ENCODE results near the gene CXXC4.

DNA sequence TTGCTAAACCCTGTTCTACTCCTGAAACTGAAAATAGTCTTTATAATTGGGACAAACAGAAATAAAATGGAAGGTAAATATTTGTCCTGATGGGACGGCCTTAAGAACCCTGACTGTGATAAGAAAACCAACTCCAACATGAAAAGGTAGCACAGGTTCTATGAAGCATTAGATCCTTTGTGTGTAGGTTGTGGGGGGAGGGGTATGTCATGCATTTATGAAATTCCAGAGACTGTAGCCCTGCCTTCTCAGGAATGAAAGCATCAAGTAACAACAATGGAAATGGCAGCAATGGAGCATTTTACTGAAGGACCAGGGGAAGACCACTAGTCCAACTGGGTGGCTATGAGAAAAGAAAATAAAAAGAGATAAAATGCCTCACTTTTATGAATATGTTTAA lies 23.9 kb downstream of the CXXC4 start:
- TF ChIP-seq, protein P1, sequence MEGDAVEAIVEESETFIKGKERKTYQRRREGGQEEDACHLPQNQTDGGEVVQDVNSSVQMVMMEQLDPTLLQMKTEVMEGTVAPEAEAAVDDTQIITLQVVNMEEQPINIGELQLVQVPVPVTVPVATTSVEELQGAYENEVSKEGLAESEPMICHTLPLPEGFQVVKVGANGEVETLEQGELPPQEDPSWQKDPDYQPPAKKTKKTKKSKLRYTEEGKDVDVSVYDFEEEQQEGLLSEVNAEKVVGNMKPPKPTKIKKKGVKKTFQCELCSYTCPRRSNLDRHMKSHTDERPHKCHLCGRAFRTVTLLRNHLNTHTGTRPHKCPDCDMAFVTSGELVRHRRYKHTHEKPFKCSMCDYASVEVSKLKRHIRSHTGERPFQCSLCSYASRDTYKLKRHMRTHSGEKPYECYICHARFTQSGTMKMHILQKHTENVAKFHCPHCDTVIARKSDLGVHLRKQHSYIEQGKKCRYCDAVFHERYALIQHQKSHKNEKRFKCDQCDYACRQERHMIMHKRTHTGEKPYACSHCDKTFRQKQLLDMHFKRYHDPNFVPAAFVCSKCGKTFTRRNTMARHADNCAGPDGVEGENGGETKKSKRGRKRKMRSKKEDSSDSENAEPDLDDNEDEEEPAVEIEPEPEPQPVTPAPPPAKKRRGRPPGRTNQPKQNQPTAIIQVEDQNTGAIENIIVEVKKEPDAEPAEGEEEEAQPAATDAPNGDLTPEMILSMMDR (conservative IDR thresholded peaks at IDR 0.05; ENCODE audit: low read depth, low read length), result no peak
- no peak for TF ChIP-seq EZH2phosphoT487 (IDR thresholded peaks at IDR 0.05; ENCODE audit: borderline replicate concordance, low read length)
